GM18861 (cell line): ENCODE results near the gene SLC22A8.
"Not testable (repeated sequence)": the region's sequence is repeated elsewhere in the genome, so short reads cannot be mapped to it uniquely, and the experiment has no call there.

Experiments used
- ATAC-seq: cut with Tn5 transposase; IDR thresholded peaks from one replicate; pipeline ENCODE4 v1.9.1; 2021; ENCODE audit not compliant: unreplicated experiment

Gene SLC22A8

GRCh38 chr11:62994775-62995174 lies 20.9 kb downstream of the SLC22A8 start:
- ATAC-seq, result no peak

DNA sequence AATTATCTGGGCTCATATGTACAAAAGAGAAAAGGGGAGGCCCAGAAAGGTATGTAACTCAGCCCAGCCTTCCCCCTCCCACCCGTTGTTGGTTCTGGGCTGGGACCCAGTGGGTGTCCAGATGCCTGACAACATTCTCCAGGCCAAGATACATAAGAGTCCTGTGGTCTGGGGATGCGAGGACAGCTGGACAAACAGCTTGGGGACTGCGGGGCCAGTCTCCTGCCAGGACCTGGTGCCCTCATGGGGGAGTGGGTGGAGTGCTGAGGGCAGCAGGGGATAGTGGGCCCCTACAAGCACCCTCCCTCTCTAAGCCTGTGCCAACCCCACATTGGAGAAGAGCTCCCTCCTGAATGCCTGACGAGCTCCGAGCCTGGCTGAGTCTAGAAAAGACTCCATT lies 27.4 kb downstream of the SLC22A8 start:
- no peak for ATAC-seq

DNA sequence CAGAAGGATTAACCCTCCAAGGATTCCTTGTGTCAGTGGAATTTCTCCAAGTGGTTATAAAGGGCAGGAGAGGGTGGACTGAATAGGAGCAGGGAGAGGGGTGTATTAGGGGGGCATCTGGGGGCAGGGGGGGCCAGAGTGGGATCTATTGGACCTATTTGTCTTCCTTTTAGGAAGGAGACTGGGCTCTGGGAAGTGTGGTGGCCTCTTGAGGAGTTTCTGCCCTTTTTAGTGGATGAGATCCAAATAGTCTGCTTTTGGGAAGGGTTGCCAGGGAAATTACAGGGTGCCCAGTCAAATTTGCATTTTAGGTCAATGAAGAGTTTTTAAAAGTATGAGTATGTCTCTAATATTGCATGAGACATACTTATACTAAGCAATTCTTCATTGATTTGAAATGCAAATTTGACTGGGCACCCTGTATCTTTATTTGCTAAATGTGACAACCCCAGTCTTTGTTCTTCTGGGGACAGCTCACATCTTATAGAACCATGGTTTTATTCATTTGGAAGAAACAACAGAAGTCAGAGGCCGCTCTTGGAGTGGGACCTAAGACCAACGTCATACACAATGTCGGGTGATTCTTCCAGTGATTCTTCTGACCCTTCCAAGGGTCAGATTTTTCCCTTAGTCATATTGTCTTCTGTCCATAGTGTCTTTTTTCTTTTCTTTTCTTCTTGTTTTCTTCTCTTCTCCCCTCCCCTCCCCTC lies 30.4 kb downstream of the SLC22A8 start:
- ATAC-seq, result no peak

DNA sequence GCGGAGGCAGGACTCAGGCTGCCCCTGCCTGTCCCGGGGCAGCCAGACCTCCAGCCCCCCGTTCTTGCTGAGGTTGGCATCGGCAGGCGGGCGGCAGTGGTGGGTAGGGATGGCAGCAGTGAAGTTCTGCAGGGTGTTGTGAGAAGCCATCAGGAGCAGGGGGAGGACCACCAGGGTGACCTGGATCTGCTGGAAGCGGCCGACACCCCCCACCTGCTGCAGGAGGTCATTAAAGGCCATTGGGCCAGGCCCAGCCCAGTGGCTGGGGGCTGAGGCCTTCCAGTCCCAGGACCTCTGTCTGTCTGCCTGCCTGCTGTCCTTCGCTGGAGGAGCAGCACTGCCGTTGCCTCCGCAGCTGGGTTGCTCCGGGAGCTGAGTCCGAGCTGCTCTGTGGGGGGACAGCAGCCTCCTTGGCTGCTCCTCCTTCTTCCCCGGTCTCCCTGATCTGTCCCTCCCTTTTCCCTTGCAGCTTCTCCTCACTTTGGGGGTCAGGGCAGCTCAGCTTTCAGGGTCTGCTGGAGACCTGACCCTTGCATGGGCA lies 31.1 kb downstream of the SLC22A8 start, which contains the start of gene SLC22A6:
SLC22A6 (minus strand) TSS at position 517 of the 541 bp plus-strand sequence; CDS start at position 240, 277 bp downstream.
- ATAC-seq, result no peak

GRCh38 chr11:62983536-62984199 lies 32.0 kb downstream of the SLC22A8 start:
- ATAC-seq, result no peak

- ATAC-seq, result no peak
Observed at GRCh38 chr11:62981743-62982142, 33.9 kb downstream of the SLC22A8 start.

DNA sequence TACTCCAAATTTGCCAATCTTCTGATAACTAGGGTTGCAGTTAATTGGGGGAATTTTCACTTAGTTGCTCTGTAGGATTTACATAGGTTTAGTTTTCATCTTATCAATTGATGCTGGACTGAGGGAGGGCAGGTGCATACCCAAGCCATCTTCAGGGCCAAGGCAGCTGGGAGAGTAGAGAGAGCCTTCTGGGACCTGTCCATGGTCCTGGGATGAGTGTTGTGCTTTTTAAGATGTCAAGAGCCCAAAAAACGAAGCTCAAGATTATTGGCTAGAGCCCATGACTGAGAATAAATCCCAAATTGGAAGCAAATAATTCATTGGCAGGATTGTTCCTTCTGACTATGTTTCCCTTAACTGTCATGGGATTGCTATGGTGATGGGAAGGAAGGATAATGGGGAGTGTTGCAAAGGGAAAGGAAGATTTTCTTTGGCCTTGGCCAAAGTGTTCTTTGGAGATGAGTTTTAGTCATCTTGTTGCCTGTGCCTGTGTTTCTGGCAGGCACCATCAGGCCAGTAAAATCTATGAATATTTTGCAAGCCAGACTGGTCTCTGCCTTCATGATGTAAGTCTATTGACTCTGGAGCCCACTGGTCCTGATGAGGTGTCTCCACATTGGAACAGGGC lies 35.4 kb downstream of the SLC22A8 start:
- no peak for ATAC-seq

DNA sequence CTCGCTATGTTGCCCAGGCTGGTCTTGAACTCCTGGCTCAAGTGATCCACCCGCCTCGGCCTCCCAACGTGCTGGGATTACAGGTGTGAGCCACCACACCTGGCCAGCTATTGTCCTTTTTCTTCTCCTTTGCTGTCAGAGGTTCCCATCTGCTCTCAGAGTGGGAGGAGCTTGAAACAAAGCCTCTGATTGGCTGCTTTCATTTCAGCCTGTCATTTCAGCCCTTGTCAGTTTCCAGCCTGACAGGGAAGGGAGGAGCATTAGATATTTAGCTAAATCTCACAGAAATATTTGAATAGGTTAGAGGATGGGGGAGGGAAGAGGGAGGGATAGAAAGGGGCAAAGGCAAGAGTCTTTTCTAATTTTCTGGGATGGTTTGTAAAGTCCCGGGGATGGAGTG lies 39.5 kb downstream of the SLC22A8 start:
- no peak for ATAC-seq

- no peak for ATAC-seq
Observed at GRCh38 chr11:62974848-62975522, 40.7 kb downstream of the SLC22A8 start.

GRCh38 chr11:62965574-62965973 lies 50.1 kb downstream of the SLC22A8 start:
- no peak for ATAC-seq

DNA sequence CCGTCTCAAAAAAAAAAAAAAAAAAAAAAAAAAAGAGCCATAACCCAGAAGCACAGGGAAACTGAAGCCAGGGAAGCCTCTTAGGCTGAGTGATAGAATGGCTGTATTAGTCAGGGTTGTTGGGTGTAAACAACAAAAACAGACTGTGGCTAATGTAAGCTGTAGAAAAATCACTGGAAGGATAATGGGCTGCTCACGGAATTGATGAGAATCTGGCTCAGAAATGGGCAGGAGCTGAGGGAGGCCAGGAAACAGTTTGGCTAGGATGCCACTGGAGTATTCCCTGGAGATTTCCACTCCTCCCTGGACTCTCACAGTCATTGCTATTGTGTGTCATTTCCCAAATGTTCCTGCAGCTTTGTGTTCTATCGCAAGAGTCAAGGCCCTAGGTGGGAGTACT lies 53.2 kb downstream of the SLC22A8 start:
- ATAC-seq, result no peak

DNA sequence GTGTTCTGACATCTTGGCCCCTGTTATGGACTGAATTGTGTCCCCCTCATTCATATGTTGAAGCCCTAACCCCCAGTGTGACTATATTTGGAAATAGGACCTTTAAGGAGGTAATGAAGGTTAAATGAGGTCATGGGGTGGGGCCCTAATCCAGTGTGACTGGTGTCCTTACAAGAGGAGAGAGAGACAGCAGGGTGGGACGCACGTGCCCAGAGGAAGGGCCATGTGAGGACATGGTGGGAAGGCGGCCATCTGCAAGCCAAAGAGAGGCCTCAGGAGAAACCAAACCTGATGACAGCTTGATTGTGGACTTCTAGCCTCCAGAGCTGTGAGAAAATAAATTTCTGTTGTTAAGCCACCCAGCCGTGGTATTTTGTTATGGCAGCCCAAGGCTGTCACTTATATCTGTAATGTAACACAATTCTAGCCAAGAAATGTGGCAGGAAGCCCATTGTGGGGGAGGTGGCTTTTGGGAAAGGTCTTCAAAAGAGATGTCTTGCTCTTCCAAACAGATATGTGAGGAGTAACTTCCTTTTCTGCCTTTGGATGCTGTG lies 54.5 kb downstream of the SLC22A8 start:
- ATAC-seq, result no peak

- no peak for ATAC-seq
Observed at GRCh38 chr11:62959422-62959980, 56.1 kb downstream of the SLC22A8 start.

DNA sequence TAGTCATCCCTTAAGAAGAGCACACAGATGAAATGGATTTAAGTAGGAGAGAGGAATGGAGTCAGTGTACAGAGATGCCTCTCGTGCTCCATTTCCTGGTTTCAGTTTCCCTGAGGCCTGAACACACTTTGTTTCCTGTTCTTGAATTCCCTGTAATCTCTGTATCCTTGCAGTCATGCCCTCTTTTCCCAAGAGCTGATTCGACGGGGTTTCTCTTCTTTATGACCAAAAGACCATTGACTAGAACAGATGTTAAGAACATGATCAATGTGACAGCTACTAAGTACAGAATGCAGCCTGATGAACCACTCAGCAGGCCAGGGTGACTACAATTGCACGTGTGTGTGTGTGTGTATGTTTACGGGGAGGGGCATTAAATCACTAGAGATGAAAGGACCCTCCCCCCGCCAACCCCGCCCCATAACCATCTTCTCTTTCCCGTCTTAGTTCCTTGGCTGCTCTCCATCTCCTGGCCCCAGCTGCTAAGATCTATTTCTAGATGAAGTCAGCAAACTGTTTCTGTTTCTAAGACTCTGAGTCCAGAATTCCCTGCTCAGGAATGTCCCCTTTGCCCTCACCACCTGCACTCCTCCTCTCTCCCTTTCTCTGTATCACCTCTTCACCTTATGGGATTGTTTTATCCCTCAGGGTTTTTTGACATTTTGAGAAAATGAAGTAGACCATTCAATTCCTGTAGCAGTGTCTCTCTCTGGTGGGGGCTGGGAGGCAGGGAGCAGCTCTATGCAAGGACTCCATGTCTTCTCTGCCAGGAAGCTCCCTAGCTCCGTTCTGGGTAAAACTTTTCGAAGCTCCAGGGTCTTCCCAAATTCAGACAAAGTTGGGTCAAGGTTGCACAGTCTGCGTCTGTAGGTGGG lies 56.9 kb downstream of the SLC22A8 start:
- ATAC-seq, result no peak

GRCh38 chr11:62957147-62957546 lies 58.5 kb downstream of the SLC22A8 start:
- no peak for ATAC-seq

GRCh38 chr11:62954478-62954877 lies 61.2 kb downstream of the SLC22A8 start:
- no peak for ATAC-seq

GRCh38 chr11:62953811-62954210 lies 61.8 kb downstream of the SLC22A8 start:
- ATAC-seq, result no peak

DNA sequence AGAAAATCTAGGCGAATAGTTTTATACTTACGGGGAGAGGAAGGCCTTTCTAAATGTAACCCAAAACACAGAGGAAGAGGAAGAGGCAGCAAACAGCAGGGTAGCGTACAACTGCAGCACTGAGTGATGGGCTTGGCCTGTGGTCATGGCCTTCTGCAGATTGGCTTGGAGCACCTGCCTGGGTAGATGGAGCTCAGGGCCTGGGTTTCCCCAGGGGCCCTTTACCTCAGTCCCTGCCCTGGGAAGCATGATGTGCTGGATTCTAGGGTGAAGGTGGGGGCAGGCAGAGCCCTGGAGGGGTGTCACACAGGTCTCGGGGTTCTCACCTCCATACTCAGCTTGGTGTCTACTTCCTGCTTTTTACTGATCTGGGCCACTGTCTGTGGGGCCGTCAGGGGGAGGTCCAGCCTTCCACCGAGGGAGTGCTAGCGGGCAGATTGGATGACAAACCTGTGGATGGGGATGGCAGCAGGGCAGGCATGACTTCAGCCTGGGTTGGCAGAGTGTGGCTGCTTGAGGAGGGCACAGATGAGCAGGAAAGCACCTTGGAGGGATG lies 66.8 kb downstream of the SLC22A8 start:
- no peak for ATAC-seq

- not testable (repeated sequence) for ATAC-seq
Observed at GRCh38 chr11:62945538-62945937, 70.1 kb downstream of the SLC22A8 start.
